ENCODE results near the gene SPSB1. TPM values are rescaled to one million over a fixed set of nuclear protein-coding genes. Genes with fewer than 3 reads are reported as not detected.

The SPSB1 gene
- total and polyA plus RNA-seq, 2 experiments from 2014 or later: 2.4 to 6.8 TPM

DNA sequence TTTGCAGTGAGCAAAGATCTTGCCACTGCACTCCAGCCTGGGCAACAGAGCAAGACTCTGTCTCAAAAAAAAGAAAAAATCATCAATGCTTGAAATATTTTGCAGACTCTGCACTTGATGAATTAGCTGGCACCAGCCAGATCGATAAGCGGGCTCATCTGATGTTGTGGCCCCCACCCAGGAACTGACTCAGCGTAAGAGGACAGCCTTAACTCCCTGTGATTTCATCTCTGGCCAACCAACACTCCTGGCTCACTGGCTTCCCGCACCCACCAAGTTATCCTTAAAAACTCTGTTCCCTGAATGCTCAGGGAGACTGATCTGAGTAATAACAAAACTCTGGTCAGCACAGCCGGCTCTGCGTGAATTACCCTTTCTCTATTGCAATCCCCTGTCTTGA lies 98.9 kb downstream of the SPSB1 start:
- Histone ChIP-seq H3K79me2 (replicated peaks; ENCODE audit: insufficient read depth) (no peaks in the 10 kb centered on the region), H3K4me2 (no peak overlapping the region), H3F3A (replicated peaks; ENCODE audit: low read depth) (no peaks in the 10 kb centered on the region), H3K4me3 (no peak overlapping the region), H3K4me1 (ENCODE audit: insufficient read depth) (no peaks in the 10 kb centered on the region), H2AFZ (no peak overlapping the region), H3K9me2 (ENCODE audit: insufficient read depth) (0 out of 2 replicates have a peak, but pooled peaks cover 2% of the 10 kb centered on the region), H3K27me3 (ENCODE audit: insufficient read depth) (no peaks in the 10 kb centered on the region), H4K20me1 (replicated peaks; ENCODE audit: insufficient read depth) (no peaks in the 10 kb centered on the region), H3K27ac (ENCODE audit: low read depth) (no peak overlapping the region), H3K36me3 (ENCODE audit: insufficient read depth) (no peaks in the 10 kb centered on the region; the same call in 1 of the 2 replicates)
- Mint-ChIP-seq H3K4me1 (no peaks in the 10 kb centered on the region; the same call in 2 of the 3 replicates), H3K27ac (no peak overlapping the region), H3K27me3 (ENCODE audit: insufficient read depth, low read depth, poor library complexity) (peaks cover 7% of the 10 kb centered on the region), H3K4me3 (no peak overlapping the region), H3K9me3 (peaks cover 5% of the 10 kb centered on the region), H3K36me3 (ENCODE audit: low read depth) (no peaks in the 10 kb centered on the region; the same call in 2 of the 3 replicates)
- TF ChIP-seq NANOG (IDR thresholded peaks at IDR 0.05; ENCODE audit: borderline replicate concordance): no peak
- no peak for TF ChIP-seq ZNF331 (CRISPR knock-in tag; IDR thresholded peaks at IDR 0.05; ENCODE audit: low read depth)
- TF ChIP-seq CREB1 (CRISPR knock-in tag; IDR thresholded peaks at IDR 0.05; ENCODE audit: low read depth): no peak
- TF ChIP-seq EZH2 (IDR thresholded peaks at IDR 0.05; ENCODE audit: low read depth, unreplicated experiment): no peak
- no peak for TF ChIP-seq CTCF (conservative IDR thresholded peaks at IDR 0.05; ENCODE audit: low read depth in 2 of 2)
- TF ChIP-seq ZNF114 (CRISPR knock-in tag; IDR thresholded peaks at IDR 0.05): no peak
- TF ChIP-seq ETS1 (IDR thresholded peaks at IDR 0.05): no peak
- TF ChIP-seq, protein P1, sequence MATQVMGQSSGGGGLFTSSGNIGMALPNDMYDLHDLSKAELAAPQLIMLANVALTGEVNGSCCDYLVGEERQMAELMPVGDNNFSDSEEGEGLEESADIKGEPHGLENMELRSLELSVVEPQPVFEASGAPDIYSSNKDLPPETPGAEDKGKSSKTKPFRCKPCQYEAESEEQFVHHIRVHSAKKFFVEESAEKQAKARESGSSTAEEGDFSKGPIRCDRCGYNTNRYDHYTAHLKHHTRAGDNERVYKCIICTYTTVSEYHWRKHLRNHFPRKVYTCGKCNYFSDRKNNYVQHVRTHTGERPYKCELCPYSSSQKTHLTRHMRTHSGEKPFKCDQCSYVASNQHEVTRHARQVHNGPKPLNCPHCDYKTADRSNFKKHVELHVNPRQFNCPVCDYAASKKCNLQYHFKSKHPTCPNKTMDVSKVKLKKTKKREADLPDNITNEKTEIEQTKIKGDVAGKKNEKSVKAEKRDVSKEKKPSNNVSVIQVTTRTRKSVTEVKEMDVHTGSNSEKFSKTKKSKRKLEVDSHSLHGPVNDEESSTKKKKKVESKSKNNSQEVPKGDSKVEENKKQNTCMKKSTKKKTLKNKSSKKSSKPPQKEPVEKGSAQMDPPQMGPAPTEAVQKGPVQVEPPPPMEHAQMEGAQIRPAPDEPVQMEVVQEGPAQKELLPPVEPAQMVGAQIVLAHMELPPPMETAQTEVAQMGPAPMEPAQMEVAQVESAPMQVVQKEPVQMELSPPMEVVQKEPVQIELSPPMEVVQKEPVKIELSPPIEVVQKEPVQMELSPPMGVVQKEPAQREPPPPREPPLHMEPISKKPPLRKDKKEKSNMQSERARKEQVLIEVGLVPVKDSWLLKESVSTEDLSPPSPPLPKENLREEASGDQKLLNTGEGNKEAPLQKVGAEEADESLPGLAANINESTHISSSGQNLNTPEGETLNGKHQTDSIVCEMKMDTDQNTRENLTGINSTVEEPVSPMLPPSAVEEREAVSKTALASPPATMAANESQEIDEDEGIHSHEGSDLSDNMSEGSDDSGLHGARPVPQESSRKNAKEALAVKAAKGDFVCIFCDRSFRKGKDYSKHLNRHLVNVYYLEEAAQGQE (IDR thresholded peaks at IDR 0.05; ENCODE audit: unreplicated experiment): no peak
- TF ChIP-seq, protein P2, sequence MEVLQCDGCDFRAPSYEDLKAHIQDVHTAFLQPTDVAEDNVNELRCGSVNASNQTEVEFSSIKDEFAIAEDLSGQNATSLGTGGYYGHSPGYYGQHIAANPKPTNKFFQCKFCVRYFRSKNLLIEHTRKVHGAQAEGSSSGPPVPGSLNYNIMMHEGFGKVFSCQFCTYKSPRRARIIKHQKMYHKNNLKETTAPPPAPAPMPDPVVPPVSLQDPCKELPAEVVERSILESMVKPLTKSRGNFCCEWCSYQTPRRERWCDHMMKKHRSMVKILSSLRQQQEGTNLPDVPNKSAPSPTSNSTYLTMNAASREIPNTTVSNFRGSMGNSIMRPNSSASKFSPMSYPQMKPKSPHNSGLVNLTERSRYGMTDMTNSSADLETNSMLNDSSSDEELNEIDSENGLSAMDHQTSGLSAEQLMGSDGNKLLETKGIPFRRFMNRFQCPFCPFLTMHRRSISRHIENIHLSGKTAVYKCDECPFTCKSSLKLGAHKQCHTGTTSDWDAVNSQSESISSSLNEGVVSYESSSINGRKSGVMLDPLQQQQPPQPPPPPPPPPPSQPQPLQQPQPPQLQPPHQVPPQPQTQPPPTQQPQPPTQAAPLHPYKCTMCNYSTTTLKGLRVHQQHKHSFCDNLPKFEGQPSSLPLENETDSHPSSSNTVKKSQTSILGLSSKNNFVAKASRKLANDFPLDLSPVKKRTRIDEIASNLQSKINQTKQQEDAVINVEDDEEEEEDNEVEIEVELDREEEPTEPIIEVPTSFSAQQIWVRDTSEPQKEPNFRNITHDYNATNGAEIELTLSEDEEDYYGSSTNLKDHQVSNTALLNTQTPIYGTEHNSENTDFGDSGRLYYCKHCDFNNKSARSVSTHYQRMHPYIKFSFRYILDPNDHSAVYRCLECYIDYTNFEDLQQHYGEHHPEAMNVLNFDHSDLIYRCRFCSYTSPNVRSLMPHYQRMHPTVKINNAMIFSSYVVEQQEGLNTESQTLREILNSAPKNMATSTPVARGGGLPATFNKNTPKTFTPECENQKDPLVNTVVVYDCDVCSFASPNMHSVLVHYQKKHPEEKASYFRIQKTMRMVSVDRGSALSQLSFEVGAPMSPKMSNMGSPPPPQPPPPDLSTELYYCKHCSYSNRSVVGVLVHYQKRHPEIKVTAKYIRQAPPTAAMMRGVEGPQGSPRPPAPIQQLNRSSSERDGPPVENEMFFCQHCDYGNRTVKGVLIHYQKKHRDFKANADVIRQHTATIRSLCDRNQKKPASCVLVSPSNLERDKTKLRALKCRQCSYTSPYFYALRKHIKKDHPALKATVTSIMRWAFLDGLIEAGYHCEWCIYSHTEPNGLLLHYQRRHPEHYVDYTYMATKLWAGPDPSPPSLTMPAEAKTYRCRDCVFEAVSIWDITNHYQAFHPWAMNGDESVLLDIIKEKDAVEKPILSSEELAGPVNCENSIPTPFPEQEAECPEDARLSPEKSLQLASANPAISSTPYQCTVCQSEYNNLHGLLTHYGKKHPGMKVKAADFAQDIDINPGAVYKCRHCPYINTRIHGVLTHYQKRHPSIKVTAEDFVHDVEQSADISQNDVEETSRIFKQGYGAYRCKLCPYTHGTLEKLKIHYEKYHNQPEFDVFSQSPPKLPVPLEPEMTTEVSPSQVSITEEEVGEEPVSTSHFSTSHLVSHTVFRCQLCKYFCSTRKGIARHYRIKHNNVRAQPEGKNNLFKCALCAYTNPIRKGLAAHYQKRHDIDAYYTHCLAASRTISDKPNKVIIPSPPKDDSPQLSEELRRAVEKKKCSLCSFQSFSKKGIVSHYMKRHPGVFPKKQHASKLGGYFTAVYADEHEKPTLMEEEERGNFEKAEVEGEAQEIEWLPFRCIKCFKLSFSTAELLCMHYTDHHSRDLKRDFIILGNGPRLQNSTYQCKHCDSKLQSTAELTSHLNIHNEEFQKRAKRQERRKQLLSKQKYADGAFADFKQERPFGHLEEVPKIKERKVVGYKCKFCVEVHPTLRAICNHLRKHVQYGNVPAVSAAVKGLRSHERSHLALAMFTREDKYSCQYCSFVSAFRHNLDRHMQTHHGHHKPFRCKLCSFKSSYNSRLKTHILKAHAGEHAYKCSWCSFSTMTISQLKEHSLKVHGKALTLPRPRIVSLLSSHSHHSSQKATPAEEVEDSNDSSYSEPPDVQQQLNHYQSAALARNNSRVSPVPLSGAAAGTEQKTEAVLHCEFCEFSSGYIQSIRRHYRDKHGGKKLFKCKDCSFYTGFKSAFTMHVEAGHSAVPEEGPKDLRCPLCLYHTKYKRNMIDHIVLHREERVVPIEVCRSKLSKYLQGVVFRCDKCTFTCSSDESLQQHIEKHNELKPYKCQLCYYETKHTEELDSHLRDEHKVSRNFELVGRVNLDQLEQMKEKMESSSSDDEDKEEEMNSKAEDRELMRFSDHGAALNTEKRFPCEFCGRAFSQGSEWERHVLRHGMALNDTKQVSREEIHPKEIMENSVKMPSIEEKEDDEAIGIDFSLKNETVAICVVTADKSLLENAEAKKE (CRISPR knock-in tag; IDR thresholded peaks at IDR 0.05): no peak
- TF ChIP-seq JUNB (IDR thresholded peaks at IDR 0.05; ENCODE audit: unreplicated experiment): no peak
- TF ChIP-seq STAT1 (IDR thresholded peaks at IDR 0.05; ENCODE audit: unreplicated experiment): no peak
- TF ChIP-seq POLR2AphosphoS5 (IDR thresholded peaks at IDR 0.05; ENCODE audit: low read depth): no peak
- TF ChIP-seq EZH2phosphoT487 (IDR thresholded peaks at IDR 0.05; ENCODE audit: unreplicated experiment): no peak
- DNase-seq (ENCODE audit: low spot score): no peak
- ATAC-seq: no peak

All from GM23338 (cell line).